Stimulated activated CD8-positive, alpha-beta memory T cell treated with anti-CD3 and anti-CD28 coated beads, Interleukin-12 subunit alpha, Interleukin-12 subunit beta, amount 100 ng/mL, for 4 hours (primary cell): Measurements from ENCODE around the gene MAP7D1.
"Not testable (repeated sequence)": the region's sequence is repeated elsewhere in the genome, so short reads cannot be mapped to it uniquely, and the experiment has no call there.

Source experiments
- DNase-seq: peaks from one replicate; pipeline ENCODE4 v3.0.0-alpha.2; 2020; ENCODE audit warnings: low read depth

MAP7D1 gene

DNA sequence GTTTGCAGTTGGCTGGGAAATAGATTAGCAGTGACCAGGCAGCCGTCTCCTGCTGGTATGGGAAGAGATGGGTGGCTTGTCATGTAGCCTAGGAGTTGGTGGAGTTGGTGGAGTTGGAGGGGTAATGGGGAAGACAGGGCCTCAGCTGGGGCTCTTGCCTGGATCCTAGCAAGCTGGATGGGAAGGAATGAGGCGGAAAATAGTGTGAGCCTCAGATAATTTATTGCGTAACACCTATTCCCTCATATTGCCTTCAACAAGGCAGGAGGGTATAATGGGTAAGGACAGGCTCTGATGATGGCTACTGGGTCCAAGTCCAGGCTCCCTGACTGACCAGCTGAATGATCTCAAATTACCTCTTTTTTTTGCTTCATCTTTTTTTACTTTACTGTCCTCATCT lies 12.6 kb downstream of the MAP7D1 start:
- no peak for DNase-seq

DNA sequence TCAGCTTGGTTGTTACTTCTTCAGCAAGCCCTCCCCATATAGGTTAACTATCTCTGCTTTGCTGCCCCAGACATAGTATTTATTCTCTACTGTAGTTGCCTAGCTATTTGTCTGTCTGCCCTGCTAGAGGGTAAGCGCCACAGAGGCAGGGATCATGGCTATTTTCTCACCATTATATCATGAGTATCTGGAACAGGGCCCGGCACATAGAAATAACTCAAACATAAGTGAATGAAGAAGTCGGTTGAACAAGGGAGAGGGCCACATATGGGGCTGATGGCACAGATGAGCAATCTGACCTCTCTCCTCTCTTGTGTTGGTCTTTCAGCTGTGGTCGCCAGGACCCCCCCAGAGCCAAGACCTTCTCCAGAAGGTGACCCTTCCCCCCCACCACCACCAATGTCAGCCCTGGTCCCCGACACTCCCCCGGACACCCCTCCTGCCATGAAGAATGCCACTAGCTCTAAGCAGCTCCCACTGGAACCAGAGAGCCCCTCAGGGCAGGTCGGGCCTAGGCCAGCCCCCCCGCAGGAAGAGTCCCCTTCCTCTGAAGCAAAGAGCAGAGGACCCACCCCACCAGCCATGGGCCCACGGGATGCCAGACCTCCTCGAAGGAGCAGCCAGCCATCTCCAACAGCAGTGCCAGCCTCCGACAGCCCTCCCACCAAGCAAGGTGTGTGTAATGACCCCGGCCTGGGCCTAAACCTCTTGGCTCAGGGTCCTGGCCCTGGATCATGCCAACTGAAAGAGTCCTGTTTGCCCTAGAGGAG lies 14.9 kb downstream of the MAP7D1 start:
- no peak for DNase-seq

DNA sequence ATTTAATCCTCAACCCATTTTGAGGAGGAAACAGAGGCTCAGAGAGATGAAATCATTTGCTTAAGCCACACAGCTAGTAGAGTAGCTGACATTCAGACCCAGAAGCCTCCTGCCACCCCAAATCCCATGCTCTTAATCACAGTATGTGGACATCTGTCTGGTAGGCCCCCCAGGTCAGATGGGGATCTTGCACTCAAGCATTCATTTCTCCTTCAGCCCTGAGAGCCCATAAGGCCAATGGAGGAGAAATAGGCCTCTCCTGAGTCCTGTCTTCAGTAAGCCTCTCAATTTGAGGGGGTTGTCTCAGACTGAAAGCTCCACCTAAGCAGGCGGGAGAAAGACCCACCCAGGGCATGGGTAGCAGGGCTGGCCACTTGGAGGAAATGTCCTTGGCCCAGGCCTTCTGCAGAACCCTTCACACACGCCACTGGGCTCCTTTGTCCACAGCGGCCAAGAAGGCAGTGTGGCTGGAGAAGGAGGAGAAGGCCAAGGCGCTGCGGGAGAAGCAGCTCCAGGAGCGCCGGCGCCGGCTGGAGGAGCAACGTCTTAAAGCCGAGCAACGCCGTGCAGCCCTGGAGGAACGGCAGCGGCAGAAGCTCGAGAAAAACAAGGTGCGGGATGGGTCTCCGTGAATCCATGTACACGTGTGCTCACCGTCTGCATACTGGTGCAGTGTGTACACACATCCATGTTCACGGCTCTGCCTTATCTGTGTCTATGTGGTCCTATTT lies 16.2 kb downstream of the MAP7D1 start:
- DNase-seq: no peak

GRCh38 chr1:36172983-36173382 lies 17.0 kb downstream of the MAP7D1 start:
- no peak for DNase-seq

DNA sequence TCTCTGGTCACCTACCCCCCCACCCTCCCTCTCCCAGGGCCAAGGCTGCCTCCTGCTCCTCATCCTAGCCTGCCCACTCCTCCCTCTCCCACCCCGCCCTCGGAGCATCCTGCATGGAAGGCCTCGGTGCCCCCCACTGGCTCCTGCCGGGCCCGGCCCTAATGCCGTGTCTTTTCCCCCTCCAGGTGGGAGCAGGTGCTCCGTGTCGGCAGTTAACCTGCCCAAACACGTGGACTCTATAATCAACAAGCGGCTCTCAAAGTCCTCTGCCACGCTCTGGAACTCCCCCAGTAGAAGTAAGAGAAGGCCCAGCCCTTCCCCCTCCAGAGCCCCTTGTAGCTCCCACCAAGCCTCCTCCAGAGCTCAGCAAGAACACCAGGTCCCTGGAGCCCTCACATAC lies 18.8 kb downstream of the MAP7D1 start:
- DNase-seq: no peak

- no peak for DNase-seq
Measured at GRCh38 chr1:36175137-36176095, 19.5 kb downstream of the MAP7D1 start.

- DNase-seq: no peak
Measured at GRCh38 chr1:36176106-36176949, 20.4 kb downstream of the MAP7D1 start.

GRCh38 chr1:36177589-36178431 lies 21.9 kb downstream of the MAP7D1 start:
- no peak for DNase-seq

GRCh38 chr1:36178471-36179219 lies 22.7 kb downstream of the MAP7D1 start:
- DNase-seq: no peak

- DNase-seq: no peak
Measured at GRCh38 chr1:36179220-36179600, 23.2 kb downstream of the MAP7D1 start.

DNA sequence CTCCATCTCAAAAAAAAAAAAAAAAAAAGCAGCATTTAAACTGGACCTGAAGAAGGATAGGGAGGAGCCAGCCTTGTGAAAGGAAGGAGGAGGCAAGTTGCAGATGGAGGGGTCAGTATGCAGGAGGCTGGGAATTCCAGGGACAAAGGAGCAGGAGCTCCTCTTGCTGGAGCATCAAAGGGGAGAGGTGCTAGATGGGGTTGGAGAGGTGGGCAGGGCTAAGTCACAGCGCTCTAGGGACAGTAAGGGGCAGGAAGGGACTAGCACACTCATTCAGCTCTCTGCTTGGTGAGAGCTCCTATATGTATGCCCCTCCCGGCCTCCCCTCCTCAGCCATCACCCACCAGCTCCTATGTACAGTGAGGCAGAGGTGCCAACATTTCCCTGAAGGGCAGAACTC lies 26.8 kb downstream of the MAP7D1 start:
- DNase-seq: no peak

DNA sequence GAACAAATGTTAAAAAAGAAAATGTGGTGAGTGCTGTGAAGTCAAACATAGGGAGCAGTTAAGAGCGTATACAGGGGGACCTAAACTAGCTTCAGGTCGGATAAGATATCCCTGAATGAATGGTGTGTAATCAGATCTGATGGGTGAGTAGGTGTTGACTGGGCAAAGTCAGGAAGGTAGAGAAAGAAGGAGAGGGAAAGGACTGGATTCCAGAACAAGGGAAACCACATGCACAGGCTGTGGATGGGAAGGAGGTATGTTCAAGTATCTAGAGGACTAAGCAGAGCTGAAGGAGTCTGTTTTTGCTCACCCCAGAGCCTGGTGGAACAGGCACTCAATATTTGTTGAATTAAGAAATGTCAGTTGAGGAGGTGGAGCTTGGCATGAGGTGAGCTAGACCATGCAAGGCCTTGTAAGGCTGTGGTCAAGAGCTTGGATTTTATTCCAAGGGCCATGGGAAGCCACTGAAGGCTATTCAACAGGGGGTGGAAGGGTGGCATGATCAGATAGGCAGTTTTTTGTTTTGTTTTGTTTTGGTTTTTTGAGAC lies 27.4 kb downstream of the MAP7D1 start:
- DNase-seq: no peak

- peak; percentile 55 for DNase-seq
Measured at GRCh38 chr1:36187800-36188593, 32.0 kb downstream of the MAP7D1 start.

DNA sequence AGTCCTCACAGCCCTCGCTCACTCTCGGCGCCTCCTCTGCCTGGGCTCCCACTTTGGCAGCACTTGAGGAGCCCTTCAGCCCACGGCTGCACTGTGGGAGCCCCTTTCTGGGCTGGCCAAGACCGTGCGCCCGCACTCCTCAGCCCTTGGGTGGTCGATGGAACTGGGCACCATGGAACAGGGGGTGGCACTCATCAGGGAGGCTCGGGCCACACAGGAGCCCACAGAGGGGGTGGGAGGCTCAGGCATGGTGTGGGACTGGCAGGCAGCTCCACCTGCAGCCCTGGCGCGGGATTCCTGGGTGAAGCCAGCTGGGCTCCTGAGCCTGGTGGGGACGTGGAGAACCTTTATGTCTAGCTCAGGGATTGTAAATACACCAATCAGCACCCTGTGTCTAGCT lies 40.8 kb downstream of the MAP7D1 start:
- not testable (repeated sequence) for DNase-seq

DNA sequence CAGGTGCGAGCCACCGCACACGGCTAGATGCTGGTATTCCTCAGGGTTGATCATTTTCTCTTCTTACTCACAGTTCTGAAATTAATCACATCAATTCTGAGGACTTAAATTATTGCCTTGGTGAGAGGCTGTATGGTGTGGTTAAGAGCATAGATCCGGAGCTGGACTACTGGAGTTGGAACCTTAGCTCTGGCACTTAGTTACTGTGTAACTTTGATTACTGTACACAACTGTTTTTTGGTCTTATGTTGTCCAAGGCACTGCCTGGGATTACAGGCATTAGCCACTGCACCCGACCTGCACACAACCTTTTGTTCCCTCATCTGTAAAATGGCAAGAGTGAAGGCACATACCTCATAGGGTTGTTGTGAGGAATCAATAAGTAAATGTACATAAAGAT lies 42.7 kb downstream of the MAP7D1 start:
- no peak for DNase-seq

DNA sequence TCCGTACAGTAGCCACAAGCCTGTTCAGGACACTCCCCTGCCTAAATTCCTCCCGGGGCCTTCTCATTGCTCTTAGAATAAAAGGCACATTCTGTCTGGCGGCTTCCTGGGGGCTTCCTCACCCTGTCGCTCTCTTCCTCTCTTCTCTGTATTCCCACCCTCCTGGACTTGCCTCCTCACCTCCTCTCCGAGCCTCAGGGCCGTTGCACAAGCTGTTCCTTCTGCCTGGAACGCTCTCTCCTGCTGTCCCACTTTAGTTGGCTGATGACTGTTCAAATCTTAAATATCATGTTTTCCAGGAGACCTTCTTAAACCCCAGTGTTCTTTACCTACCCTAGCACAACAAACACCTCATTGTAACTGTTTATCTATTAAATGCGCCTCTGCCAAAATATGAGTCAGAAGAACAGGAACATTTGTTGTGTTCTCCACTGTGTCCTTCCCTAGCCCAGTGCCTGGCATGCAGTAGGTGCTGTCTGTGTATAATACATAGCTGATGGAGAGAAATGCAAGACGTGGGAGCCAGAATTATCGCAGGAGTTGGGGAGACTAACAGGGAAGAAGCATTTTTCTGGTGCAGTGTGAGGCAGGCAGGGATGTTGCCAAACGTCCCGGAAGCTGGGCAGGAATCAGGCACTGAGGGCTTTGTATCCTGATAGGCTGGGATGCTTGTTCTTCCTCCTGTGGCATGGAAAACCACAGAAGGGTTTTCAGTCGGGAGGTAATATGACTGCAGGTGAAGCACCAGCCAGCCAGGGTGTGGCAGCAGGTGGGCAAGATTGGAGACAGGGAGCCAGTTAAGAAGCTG lies 44.2 kb downstream of the MAP7D1 start:
- no peak for DNase-seq

GRCh38 chr1:36203027-36203553 lies 47.1 kb downstream of the MAP7D1 start:
- no peak for DNase-seq
